ENCODE measurements around the gene ATP2A3.

Gene ATP2A3

GRCh38 chr17:3972931-3973330, 8.7 kb upstream of the ATP2A3 start:
- no peak for DNase-seq (ENCODE audit: low read depth)

GRCh38 chr17:3972281-3972731, 8.1 kb upstream of the ATP2A3 start:
- DNase-seq (ENCODE audit: low read depth), result no peak

- no peak for DNase-seq (ENCODE audit: low read depth)
These were observed 6.4 kb upstream of the ATP2A3 start for GRCh38 chr17:3970668-3971067.

GRCh38 chr17:3969963-3970362, 5.7 kb upstream of the ATP2A3 start:
- no peak for DNase-seq (ENCODE audit: low read depth)

GRCh38 chr17:3968886-3969524, 4.8 kb upstream of the ATP2A3 start:
- no peak for DNase-seq (ENCODE audit: low read depth)

- no peak for DNase-seq (ENCODE audit: low read depth)
These were observed 3.8 kb upstream of the ATP2A3 start for GRCh38 chr17:3968015-3968414.

- no peak for DNase-seq (ENCODE audit: low read depth)
These were observed 2.6 kb upstream of the ATP2A3 start for GRCh38 chr17:3966720-3967363.

GRCh38 chr17:3965118-3965800, 1.0 kb upstream of the ATP2A3 start:
- DNase-seq (ENCODE audit: low read depth), result no peak

- DNase-seq (ENCODE audit: low read depth), result no peak
These were observed 718 bp downstream of the ATP2A3 start for GRCh38 chr17:3963237-3964201.

- DNase-seq (ENCODE audit: low read depth), result no peak
These were observed 1.3 kb downstream of the ATP2A3 start for GRCh38 chr17:3962965-3963236.

GRCh38 chr17:3962217-3962964, 1.8 kb downstream of the ATP2A3 start:
- no peak for DNase-seq (ENCODE audit: low read depth)

GRCh38 chr17:3961564-3962047, 2.6 kb downstream of the ATP2A3 start:
- no peak for DNase-seq (ENCODE audit: low read depth)

- DNase-seq (ENCODE audit: low read depth), result no peak
These were observed 3.5 kb downstream of the ATP2A3 start for GRCh38 chr17:3960764-3961163.

- no peak for DNase-seq (ENCODE audit: low read depth)
These were observed 4.2 kb downstream of the ATP2A3 start for GRCh38 chr17:3959921-3960601.

- no peak for DNase-seq (ENCODE audit: low read depth)
These were observed 4.8 kb downstream of the ATP2A3 start for GRCh38 chr17:3959295-3959899.

- no peak for DNase-seq (ENCODE audit: low read depth)
These were observed 6.3 kb downstream of the ATP2A3 start for GRCh38 chr17:3957735-3958599.

- DNase-seq (ENCODE audit: low read depth), result no peak
These were observed 7.3 kb downstream of the ATP2A3 start for GRCh38 chr17:3956983-3957382.

GRCh38 chr17:3956327-3956957, 7.8 kb downstream of the ATP2A3 start:
- DNase-seq (ENCODE audit: low read depth), result no peak

GRCh38 chr17:3955673-3955988, 8.6 kb downstream of the ATP2A3 start:
- no peak for DNase-seq (ENCODE audit: low read depth)

Measured in fibroblast of the conjunctiva (primary cell).